Neural cell (in vitro differentiated cells): ENCODE data around the gene MEIOB. TPM values are rescaled to one million over a fixed set of nuclear protein-coding genes. Genes with fewer than 3 reads are reported as not detected.

Experiments used
- H2AFZ ChIP-seq: fragments of 200-600, 300-800 bp; sonication (generic), shearing (Covaris generic); 2 replicates; pipeline ENCODE4 v1.6.0; 2014; ENCODE audit warnings: low read depth, mild to moderate bottlenecking, antibody characterized with exemption, low read length, moderate library complexity
- H3F3A ChIP-seq: fragments of 200-600 bp; shearing (Covaris generic); 2 replicates; pipeline ENCODE4 v1.6.1; 2016; ENCODE audit warnings: mild to moderate bottlenecking, moderate library complexity, mixed read lengths, antibody characterized with exemption, low read length; ENCODE audit not compliant: insufficient read depth, poor library complexity, severe bottlenecking
- H3K27ac ChIP-seq: fragments of 200-600, 300-800 bp; sonication (generic), shearing (Covaris generic); 2 replicates; pipeline ENCODE4 v1.5.1; 2014; ENCODE audit warnings: mild to moderate bottlenecking, low read length, moderate library complexity
- H3K27me3 ChIP-seq: fragments of 300-800, 200-600 bp; sonication (generic), shearing (Covaris generic); 2 replicates; pipeline ENCODE4 v1.6.0; 2014; ENCODE audit warnings: mild to moderate bottlenecking, low read depth, low read length, moderate library complexity; ENCODE audit not compliant: insufficient read depth
- H3K36me3 ChIP-seq: fragments of 300-800, 200-600 bp; sonication (generic), shearing (Covaris generic); 2 replicates; pipeline ENCODE4 v1.5.1; 2014; ENCODE audit warnings: mild to moderate bottlenecking, antibody characterized with exemption, low read length, moderate library complexity; ENCODE audit not compliant: insufficient read depth
- H3K4me2 ChIP-seq: fragments of 300-800, 200-600 bp; sonication (generic), shearing (Covaris generic); 2 replicates; pipeline ENCODE4 v1.6.0; 2014; ENCODE audit warnings: mild to moderate bottlenecking, low read length
- H3K4me3 ChIP-seq: fragments of 300-800, 200-600 bp; sonication (generic), shearing (Covaris generic); 2 replicates; pipeline ENCODE4 v1.5.1; 2014; ENCODE audit warnings: mild to moderate bottlenecking, low read length, moderate library complexity
- H3K79me2 ChIP-seq: fragments of 200-600 bp; shearing (Covaris generic); replicated peaks from 2 replicates; pipeline ENCODE4 v1.6.0; 2014; ENCODE audit warnings: mild to moderate bottlenecking, low read length, moderate library complexity; ENCODE audit not compliant: insufficient read depth
- H3K9ac ChIP-seq: fragments of 300-800, 200-600 bp; sonication (generic), shearing (Covaris generic); 2 replicates; pipeline ENCODE4 v1.6.1; 2016; ENCODE audit warnings: mild to moderate bottlenecking, low read length, mixed read lengths
- H3K9me2 ChIP-seq: fragments of 200-600 bp; shearing (Covaris generic); 2 replicates; pipeline ENCODE4 v1.6.1; 2016; ENCODE audit warnings: mild to moderate bottlenecking, low read length, mixed read lengths; ENCODE audit not compliant: insufficient read depth
- H3K9me3 ChIP-seq: fragments of 200-600, 300-800 bp; sonication (generic), shearing (Covaris generic); 2 replicates; pipeline ENCODE4 v1.6.1; 2016; ENCODE audit warnings: mild to moderate bottlenecking, mixed run types, low read length, moderate library complexity, mixed read lengths
- H4K20me1 ChIP-seq: fragments of 200-600 bp; shearing (Covaris generic); 2 replicates; pipeline ENCODE4 v1.6.1; 2016; ENCODE audit warnings: mild to moderate bottlenecking, mixed run types; ENCODE audit not compliant: insufficient read depth
- EP300 ChIP-seq: fragments of 450-650 bp; conservative IDR thresholded peaks from 2 replicates; pipeline ENCODE4 v1.6.1; 2014; ENCODE audit warnings: antibody characterized with exemption, mild to moderate bottlenecking, moderate library complexity; ENCODE audit not compliant: poor library complexity, severe bottlenecking
- EZH2 ChIP-seq: fragments of 200-600, 300-800 bp; shearing (Covaris generic), sonication (generic); IDR thresholded peaks from 2 replicates; pipeline ENCODE4 v1.6.1; 2014; ENCODE audit warnings: antibody characterized with exemption, low read length, borderline replicate concordance, mild to moderate bottlenecking; ENCODE audit not compliant: insufficient read depth, poor library complexity, severe bottlenecking
- MXI1 ChIP-seq: fragments of 450-650 bp; conservative IDR thresholded peaks from 2 replicates; pipeline ENCODE4 v1.6.1; 2014; ENCODE audit warnings: antibody characterized with exemption, mild to moderate bottlenecking; ENCODE audit not compliant: poor library complexity, severe bottlenecking
- POLR2AphosphoS5 ChIP-seq: IDR thresholded peaks from 2 replicates; pipeline ENCODE4 v1.6.1; 2012
- RAD21 ChIP-seq: fragments of 450-650 bp; conservative IDR thresholded peaks from 2 replicates; pipeline ENCODE4 v1.6.1; 2014; ENCODE audit warnings: antibody characterized with exemption, mild to moderate bottlenecking, moderate library complexity
- SMC3 ChIP-seq: fragments of 450-650 bp; conservative IDR thresholded peaks from 2 replicates; pipeline ENCODE4 v1.6.1; 2014; ENCODE audit warnings: antibody characterized with exemption, mild to moderate bottlenecking, moderate library complexity; ENCODE audit not compliant: poor library complexity
- TAF1 ChIP-seq: IDR thresholded peaks from 2 replicates; pipeline ENCODE4 v1.6.1; 2012; ENCODE audit warnings: low read depth
- polyA plus RNA-seq: library from polyadenylated mRNA; depleted of rRNA; stranded (reverse); fragments of >200 nt; gene quantifications from 2 replicates; pipeline ENCODE4 v1.2.3, GENCODE V29; 2014
- TF ChIP-seq, protein P1 (sequence below): IDR thresholded peaks from 2 replicates; pipeline ENCODE4 v1.6.1; 2012; ENCODE audit warnings: borderline replicate concordance
- TF ChIP-seq, protein P2 (sequence below): fragments of 450-650 bp; IDR thresholded peaks from 2 replicates; pipeline ENCODE4 v1.5.1; 2014; ENCODE audit warnings: antibody characterized with exemption, mild to moderate bottlenecking, moderate library complexity; ENCODE audit not compliant: poor library complexity, severe bottlenecking

Gene MEIOB
- polyA plus RNA-seq, 1 donor from 2014 or later, result not detected

DNA sequence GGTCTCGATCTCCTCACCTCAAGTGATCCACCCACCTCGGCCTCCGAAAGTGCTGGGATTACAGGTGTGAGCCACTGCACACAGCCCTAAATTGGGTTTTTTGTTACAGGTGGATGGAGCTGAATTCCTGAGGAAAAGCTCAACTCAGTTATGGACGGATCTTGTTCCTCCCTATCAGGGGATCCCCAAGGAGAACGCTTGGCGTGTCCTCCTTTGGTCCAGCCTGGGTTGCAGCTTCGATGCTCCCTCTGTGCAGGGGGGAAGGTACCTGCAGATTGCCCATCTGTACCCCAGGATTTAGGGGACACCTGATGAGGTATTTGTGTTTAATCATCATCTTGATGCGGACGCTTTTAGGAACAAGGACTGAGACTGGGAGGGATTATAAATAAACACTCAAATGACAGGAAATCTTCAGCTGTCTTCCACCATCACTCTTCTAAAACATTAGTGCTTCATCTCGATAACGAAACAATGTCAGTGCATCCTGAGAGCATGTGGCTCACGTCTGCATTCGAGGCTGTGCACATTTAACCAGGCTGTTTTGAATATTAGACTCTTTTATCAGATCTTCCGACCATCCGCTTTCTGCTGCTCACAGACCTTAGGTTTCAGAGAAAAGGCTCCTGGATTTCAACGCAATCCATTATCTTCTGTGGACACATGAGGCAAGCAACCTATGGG, 18.2 kb upstream of the MEIOB start:
- no peaks in the 10 kb centered on the region for H3F3A ChIP-seq
- H3K9ac ChIP-seq, result no peak overlapping the region
- no peak overlapping the region for H3K27ac ChIP-seq
- H2AFZ ChIP-seq, result no peak overlapping the region
- no peaks in the 10 kb centered on the region for H3K9me2 ChIP-seq
- no peaks in the 10 kb centered on the region for H3K9me3 ChIP-seq
- H3K27me3 ChIP-seq, result no peaks in the 10 kb centered on the region
- H4K20me1 ChIP-seq, result no peaks in the 10 kb centered on the region
- no peaks in the 10 kb centered on the region for H3K36me3 ChIP-seq
- no peak overlapping the region for H3K4me2 ChIP-seq
- TF ChIP-seq, protein P1, sequence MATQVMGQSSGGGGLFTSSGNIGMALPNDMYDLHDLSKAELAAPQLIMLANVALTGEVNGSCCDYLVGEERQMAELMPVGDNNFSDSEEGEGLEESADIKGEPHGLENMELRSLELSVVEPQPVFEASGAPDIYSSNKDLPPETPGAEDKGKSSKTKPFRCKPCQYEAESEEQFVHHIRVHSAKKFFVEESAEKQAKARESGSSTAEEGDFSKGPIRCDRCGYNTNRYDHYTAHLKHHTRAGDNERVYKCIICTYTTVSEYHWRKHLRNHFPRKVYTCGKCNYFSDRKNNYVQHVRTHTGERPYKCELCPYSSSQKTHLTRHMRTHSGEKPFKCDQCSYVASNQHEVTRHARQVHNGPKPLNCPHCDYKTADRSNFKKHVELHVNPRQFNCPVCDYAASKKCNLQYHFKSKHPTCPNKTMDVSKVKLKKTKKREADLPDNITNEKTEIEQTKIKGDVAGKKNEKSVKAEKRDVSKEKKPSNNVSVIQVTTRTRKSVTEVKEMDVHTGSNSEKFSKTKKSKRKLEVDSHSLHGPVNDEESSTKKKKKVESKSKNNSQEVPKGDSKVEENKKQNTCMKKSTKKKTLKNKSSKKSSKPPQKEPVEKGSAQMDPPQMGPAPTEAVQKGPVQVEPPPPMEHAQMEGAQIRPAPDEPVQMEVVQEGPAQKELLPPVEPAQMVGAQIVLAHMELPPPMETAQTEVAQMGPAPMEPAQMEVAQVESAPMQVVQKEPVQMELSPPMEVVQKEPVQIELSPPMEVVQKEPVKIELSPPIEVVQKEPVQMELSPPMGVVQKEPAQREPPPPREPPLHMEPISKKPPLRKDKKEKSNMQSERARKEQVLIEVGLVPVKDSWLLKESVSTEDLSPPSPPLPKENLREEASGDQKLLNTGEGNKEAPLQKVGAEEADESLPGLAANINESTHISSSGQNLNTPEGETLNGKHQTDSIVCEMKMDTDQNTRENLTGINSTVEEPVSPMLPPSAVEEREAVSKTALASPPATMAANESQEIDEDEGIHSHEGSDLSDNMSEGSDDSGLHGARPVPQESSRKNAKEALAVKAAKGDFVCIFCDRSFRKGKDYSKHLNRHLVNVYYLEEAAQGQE, result no peak
- no peak overlapping the region for H3K4me3 ChIP-seq
- H3K79me2 ChIP-seq, result no peaks in the 10 kb centered on the region

DNA sequence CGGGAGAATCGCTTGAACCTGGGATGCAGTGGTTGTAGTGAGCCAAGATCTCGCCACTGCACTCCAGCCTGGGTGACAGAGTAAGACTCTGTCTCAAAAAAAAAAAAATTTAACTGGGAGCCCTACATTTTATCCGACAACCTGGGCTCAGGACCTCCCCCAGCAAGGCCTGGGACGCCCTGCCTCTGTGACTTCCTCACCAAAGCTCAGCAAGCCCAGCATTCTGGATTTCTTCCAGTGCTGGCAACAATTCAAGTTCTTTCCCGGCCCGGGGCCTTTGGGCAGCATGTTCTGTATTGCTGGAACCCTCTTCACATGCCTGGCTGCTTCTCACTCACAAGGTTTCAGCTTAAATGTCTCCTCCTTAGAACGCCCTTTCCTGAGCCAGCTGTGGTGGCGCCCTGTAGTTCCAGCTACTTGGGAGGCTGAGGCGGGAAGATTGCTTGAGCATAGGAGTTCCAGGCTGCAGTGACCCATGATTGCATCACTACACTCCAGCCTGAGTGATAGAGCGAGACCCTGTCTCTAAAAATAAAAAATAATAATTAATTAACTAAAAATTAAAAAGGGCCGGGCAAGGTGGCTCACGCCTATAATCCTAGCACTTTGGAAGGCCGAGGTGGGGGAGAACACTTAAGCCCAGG, 15.9 kb upstream of the MEIOB start:
- Histone ChIP-seq H3K9me3 (no peaks in the 10 kb centered on the region), H2AFZ (no peak overlapping the region), H4K20me1 (no peaks in the 10 kb centered on the region)

DNA sequence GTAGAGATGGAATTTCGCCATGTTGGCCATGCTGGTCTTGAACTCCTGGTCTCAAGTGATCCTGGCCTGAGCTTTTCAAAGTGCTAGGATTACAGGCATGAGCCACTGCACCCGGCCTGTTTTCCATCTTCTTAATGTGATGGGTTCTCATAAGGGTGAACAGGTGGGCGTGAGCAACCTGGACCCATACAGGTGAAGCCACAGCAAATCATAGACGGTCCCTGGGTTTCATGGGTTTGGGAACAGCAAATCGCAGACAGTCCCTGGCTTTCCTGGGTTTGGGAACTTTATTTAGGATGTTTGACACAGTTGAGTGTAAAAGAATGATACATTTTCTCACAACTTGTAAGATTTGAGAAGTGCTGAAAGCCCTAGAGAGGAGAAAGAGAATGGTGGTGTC, 12.9 kb upstream of the MEIOB start:
- Histone ChIP-seq H3K9ac (no peak overlapping the region), H3K9me2 (no peaks in the 10 kb centered on the region), H3K36me3 (no peaks in the 10 kb centered on the region), H3F3A (no peaks in the 10 kb centered on the region), H2AFZ (no peak overlapping the region), H3K4me2 (no peak overlapping the region), H4K20me1 (no peaks in the 10 kb centered on the region), H3K79me2 (no peaks in the 10 kb centered on the region), H3K27ac (no peak overlapping the region), H3K9me3 (no peaks in the 10 kb centered on the region), H3K27me3 (no peaks in the 10 kb centered on the region), H3K4me3 (no peak overlapping the region)
- no peak for TF ChIP-seq TAF1
- TF ChIP-seq, protein P2, sequence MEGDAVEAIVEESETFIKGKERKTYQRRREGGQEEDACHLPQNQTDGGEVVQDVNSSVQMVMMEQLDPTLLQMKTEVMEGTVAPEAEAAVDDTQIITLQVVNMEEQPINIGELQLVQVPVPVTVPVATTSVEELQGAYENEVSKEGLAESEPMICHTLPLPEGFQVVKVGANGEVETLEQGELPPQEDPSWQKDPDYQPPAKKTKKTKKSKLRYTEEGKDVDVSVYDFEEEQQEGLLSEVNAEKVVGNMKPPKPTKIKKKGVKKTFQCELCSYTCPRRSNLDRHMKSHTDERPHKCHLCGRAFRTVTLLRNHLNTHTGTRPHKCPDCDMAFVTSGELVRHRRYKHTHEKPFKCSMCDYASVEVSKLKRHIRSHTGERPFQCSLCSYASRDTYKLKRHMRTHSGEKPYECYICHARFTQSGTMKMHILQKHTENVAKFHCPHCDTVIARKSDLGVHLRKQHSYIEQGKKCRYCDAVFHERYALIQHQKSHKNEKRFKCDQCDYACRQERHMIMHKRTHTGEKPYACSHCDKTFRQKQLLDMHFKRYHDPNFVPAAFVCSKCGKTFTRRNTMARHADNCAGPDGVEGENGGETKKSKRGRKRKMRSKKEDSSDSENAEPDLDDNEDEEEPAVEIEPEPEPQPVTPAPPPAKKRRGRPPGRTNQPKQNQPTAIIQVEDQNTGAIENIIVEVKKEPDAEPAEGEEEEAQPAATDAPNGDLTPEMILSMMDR, result no peak
- no peak for TF ChIP-seq POLR2AphosphoS5
- no peak for TF ChIP-seq EP300
- TF ChIP-seq RAD21, result no peak
- no peak for TF ChIP-seq SMC3
- no peak for TF ChIP-seq MXI1
- TF ChIP-seq, protein P1, result no peak

More for the DNA sequence above, 15.9 kb upstream of the MEIOB start:
- Histone ChIP-seq H3K27ac (no peak overlapping the region), H3K79me2 (no peaks in the 10 kb centered on the region), H3K4me3 (no peak overlapping the region), H3K9ac (no peak overlapping the region), H3K27me3 (no peaks in the 10 kb centered on the region), H3K36me3 (no peaks in the 10 kb centered on the region), H3F3A (no peaks in the 10 kb centered on the region), H3K9me2 (no peaks in the 10 kb centered on the region), H3K4me2 (no peak overlapping the region)
- no peak for TF ChIP-seq TAF1
- no peak for TF ChIP-seq EZH2
- TF ChIP-seq, protein P2, result no peak
- TF ChIP-seq POLR2AphosphoS5, result no peak
